Suppressor macrophage treated with lipopolysaccharide for 4 hours (primary cell): ENCODE measurements around the gene NEDD9.
A peak's percentile ranks its signal among the peaks of the same experiment; 100 is the strongest.

Source experiments
- DNase-seq: peaks from one replicate; pipeline ENCODE4 v3.0.0-alpha.2; 2020

Gene NEDD9

DNA sequence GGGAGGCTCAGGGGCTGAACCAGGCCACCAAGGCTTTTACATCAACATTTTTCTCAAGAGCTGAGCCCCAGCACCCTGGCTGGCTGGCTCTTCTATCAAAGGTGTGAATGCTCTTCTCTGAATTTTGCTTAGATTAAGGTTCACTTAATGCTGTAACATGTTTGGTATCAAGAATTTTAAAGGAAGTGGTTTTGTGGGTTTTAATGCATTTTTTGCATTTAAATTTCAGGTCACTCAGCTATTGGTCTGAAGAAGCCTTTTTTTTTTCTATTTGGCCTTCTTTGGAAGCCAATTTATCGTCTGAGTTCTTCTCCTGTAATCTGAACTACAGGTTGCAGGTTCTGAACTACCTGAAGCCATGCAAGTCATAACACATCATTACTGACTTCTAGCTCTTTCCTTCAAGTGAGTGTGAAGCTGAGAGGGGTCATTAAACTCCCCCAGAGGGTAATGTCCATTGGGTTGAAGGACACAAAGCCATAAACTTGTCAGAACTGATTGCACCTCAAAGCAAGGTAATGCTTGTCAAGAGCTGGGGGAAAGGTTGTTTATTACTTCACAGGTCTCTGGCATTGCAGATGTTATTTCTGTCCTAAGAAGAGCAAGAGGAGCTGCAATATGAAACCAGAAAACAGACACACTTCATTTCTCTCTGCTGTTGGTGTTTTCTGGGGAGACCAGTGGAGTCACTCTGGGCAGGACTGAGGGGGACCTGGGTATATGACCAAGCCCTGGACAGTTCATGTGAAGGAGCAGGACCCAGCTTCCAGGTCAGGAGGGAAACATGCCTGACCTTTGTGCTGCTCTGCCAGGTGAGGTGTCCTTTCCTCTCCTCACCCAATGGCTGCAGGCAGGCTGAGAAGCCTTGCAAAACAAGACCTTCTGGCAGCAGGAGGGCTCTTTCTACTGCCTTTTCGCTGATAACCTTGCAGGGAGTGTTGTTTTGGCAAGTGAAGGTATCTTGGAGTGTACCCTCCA is 26.1 kb upstream of the NEDD9 start:
- no peak for DNase-seq

DNA sequence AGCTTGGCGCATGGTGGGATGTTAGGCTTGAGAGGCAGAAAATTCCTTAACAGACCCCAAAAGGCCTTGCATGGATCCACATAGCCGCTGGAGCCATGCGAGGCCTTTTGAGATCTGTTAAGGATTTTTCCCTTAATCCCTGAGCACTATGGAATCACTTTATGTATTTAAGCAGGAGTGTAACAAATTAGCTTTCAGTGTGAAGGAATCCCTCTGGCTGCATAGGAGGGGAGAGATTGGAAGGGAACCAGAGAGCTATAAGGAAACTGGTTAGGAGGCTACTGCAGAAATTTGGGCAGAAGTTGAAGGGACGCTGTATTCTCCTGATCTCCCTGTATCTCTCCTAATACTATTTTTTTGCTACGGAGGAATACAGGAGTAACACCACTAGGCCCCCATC is 23.1 kb upstream of the NEDD9 start:
- no peak for DNase-seq

DNA sequence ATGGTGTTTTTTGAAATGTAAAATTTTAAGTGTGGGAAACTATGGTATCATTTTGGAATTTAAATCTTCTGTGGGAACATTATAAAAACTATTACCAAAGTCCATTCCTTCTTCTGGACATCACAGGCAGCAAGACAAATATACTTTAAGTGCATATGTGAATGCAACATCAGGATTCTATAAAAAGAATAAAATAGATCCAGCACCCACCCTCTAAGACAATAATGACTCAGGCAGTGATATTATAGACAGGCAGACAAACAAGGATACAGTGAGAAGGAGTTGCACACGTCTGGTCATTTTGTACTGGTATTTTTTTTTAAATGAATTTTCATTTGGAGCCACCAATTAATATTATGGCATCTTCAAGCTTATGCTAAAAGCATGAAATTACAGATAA is 21.1 kb upstream of the NEDD9 start:
- DNase-seq = no peak

DNA sequence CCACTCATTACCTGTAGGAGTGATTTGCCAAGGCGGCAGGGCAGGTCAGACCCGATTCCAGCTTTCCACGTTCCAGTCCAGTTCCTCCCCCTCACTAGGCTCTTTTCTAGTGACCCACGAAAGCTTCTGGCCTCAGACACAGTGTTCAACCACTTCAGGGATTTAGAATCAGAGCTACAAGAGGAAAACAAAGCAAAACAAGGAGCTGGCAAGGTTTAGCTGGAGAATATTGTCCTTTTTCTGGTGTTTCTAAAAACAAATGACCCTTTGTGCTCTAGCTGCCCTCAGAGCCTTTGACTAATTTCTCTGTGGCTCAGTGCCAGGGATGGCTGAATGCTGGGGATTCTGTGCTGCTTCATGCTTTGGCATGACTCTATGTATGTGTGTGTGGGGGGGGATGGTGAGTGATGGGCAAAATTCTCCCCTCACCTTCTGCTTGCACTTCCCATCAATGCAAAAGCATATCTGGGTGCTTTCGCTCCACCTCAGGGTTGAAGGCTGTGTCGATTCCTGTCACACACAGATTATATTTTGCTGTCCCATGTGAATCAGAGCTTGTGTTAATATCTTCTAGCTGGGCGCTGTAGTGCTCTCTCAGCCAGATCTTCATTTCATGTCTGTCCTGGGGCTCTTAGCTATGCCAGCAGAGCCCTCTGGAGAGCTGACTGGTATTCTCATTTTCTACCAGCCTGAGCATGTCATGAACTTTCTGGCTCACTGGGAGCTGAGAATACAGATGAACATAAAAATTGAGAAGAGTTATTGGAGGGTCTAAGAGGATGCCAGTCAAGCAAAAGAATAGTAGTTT is 19.3 kb upstream of the NEDD9 start:
- DNase-seq = no peak

DNA sequence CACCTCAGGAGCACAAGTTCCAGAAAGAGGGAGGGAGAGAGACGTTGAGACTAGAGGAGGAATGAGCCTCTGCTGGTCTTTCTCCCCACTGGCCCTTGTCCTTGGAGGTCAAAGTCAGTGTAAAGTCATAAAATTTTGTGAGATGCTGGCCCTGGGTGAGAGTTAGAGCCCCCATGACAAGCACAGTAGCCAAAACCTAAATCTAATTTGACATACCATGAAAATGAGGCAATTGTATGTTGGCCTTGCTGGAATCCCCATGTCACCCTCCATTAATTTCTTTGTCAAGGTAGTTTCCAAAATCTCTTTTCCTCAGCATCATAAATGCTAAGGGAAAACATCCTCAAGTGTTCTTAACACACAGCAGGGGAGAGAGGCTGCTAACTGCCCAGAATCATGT is 17.6 kb upstream of the NEDD9 start:
- DNase-seq = no peak

DNA sequence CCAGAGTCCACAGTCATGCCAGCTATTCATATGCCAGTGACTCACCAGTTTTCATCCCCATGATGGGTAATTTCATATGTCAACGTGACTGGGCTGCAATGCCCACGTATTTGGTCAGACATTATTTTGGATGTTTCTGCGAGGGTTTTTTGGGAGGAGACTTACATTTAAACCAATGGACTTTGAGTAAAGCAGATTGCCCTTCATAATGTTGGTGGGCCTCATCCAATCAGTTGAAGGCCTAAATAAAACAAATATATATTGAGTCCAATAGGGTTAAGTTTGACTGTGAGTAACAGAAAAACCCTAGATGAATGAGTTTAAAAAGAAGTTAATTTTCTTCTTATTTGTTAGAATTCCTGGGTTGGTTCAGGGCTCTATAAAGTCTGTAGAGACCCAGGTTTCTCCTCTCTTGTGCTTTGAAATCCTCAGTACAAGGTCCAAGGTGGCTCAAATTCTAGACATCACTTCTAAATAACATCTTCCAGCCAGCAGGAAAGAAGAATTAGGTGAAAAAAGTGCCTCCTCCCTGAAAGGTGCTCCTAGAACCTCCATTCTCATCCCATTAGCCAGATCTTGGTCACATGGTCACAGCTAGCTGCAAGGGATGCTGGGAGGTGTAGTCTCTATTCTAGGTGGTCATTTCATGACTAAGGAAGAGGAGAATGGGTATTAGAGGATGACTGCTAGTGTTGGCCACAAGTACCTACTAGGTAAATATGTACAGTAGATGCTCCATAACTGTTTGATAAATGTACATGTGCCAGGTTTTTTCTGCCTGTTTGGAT is 16.7 kb upstream of the NEDD9 start:
- no peak for DNase-seq

DNA sequence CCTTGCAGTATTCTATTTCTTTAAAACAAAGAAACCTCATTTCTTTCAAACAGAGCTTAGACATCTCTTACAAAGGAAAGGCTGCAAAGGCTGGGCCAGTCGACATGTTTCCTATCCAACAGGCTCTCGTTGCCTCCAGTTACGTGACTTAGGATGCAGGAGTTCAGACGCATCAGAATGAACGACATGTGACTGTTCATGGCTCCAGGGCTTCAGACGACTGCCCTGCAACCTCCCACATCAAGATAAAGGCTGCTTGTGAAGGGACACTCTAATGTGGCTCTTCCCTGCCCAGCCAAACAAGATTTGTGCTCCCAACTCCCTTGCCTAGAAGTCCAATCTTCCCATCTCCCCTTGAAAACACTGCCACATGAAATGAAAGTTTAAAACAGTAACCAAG is 14.3 kb upstream of the NEDD9 start:
- no peak for DNase-seq

DNA sequence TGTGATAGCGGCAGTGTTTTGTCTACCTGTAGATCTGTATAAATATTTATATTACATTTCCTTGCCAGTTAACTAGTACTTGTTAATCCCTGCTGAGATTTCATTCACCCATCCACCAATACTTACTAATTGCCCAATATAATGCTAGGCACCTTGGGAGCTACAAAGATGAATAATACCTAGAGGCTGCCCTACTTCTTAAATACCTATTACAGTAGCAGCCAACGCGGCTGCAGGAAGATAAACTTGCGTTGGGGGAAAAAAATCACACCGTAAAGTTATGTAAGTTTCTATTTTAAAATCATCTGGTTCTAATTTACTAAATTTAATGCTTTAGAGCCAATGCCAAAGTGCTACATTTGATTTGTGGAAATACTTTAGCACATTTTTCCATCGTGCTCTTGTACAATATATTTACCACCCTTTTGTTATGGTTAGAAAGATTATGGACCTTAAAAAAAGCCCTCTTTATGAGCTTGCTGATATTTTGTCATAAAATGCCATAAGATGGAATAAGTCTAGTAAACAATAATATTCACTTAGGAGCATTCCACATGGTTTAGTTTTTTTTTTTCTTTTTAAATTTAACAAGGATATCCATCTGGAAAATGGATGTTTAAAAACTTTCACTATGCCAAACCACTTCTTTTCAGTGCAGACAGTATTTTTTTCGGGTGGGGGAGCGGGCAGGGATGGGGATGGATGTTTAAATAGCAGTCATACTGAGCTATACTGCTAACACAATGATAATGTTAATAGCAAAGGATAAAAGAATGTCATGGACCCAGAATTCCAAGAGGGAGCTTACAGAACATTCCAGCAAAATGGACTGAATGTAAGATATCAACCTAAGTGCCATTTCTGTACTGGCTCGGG is 13.2 kb upstream of the NEDD9 start:
- DNase-seq = no peak

DNA sequence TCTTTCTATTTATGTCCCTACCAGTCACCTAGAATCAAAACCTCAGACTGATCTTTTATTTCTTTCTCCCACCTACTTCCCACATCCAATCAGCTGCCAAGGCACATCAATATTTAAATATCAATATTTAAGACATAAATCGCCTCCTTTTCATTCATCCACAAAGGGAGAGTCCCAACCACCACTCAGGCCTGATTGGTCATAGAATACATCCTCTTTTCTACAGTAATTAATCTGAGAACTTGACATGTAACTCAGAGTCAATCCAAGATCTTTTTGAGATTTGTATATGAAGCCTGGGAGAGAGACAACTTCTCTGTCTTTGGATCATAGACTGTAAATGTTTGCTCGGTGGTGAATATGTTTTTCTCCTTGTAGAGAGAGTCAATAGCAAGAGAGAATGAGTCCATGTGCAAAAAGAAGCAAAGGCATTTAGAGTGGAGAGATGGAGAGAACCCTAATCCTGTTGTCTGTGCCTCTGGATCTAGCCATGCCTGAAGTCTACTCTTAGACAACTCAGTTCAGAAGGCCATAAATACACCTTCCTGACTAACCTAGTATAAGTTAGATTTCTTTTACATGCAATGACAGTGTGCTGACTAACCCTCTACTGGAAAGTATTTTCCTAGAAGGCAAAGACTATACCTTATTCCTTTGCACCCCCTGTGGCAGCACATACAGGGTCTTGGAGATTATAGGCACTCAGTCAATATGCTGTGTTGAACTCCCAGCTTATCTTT is 12.1 kb upstream of the NEDD9 start:
- no peak for DNase-seq

DNA sequence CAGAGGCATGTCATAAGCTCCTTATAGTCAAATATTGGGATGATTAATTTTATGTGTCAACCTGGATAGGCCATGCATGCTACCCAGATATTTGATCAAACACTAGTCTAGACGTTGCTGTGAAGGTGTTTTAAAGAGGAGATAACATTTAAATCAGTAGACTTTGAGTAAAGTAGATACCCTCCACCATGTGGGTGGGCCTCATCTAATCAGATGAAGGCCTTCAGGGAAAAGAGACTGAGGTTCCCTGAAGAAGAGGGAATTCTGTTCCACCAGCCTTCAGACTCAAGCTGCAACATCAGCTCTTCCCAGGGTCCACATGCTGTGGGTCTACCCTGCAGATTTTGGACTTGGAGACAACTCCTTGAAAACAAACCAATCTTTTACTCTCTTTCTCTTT is 11.4 kb upstream of the NEDD9 start:
- no peak for DNase-seq

DNA sequence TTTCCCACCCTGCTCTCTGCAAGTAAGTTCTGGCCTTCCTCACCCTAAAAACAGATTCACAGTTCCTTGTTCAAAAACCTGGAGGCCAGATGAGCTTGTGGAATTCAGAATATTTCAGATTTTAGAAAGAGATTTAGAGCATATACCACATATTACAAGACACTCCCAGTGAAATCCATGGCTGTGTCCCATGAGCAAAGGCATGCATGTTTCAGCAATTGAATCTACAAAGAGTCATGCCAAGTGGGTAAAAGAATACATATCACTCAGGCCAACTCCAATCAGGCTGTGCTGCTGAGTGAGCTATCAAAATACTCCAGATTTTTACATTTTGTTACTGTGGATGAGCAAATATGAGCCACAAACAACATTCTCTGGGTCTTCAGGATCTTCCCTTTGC is 10.2 kb upstream of the NEDD9 start:
- DNase-seq = no peak

DNA sequence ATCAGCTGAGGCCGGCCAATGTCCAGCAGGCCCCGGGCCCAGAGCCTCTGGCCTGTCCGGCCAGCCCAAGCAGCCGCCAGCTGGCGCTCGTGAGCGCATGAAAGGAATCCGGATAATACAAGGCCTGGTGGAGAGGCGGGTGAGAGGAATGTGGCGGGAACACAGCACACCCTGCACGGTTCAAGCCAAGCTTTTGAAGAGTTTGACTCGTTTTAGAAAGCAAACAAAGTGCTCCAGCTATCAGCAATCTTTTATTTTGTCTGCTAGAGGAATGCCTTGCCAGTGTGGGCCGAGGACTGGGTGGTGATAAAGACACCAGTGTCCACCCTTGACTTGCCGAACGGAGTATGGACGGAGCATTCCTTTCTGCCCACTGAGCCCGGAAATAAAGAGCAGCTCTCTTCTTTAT is 9.3 kb upstream of the NEDD9 start:
- DNase-seq = no peak

DNA sequence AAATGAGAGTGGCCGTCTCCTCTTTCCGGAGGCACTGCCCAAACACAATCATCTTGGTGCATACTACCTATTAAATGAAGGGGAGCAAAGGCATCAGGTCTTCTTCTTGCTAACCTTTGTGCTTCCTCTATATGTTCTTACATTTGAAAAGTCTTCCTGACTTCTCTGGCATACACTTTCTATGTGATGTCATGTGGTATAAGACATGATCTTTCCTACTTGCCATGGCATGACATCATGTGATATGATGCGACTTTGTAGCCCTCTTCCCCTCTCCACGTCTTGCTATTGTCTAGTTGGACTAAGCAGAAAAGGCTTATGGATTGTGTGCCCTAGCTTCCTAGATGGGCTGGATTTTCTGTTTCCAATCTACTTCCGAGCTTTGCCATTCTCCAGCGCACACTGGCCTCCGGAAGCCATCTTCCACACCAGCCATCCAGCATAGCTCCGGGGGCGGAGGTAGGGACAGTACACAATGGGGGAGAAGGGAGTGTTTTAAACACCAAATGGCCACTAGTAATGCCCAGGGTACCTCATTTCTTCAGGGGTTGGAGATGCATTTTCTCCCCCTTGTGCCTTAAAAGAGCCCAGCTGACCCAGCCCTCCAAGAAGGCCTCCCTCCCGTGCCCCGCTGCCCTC is 8.8 kb upstream of the NEDD9 start:
- DNase-seq = no peak

DNA sequence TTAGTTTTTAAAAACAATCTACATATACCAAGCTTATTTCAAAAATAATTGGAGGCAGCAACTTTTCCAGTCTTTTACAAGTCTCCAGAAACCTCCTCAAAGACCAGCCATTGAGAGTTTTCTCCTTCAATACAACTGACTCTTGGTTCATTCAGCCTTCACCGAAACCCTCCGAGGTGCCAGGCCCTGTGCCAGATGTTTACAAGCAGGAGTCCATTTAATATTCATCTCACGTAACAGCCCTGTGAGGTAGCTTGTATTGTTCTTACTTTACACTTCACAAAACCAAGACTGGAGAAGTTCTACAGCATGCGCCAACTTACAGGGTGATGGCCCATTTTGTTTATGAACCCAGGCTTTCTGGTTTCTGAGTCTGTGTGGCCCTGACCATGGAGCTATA is 5.5 kb upstream of the NEDD9 start:
- no peak for DNase-seq

DNA sequence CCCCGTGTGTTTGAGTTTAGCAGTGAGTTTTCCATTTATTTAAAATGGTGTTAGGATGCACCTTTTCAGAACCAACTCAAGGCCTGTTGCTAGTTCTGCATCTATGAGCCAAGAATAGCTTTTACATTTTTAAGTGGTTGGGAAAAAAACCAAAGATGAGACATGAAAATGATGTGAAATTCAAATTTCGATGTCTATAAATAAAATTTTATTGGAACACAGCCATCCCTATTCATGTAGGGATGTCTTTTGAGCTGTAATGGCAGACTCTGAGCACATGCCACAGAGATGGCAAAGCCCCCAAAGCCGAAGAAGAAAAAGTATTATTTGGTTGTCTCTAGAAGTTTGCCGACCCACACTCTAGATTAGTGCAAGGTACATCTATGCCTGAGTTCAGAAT is 5.0 kb upstream of the NEDD9 start:
- DNase-seq = no peak

DNA sequence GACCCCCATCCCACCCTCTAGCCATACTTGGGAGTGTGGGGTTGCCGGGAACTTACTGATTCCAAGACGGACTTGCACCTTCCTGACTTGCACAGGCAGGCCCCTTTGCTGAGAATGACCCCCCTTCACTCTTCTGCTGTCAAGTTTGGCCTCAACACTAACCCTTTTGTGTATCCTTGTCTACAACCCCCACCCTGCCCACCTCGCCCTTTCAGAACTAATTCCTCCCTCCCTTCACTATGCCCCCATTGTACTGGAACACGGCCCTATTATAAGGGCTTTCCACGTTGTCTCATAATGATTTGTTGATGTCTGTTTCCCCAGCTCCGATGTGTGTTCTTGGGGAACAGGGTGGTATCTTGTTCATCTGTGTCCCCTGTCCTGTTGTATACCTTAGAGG is 4.4 kb upstream of the NEDD9 start:
- DNase-seq = no peak

DNA sequence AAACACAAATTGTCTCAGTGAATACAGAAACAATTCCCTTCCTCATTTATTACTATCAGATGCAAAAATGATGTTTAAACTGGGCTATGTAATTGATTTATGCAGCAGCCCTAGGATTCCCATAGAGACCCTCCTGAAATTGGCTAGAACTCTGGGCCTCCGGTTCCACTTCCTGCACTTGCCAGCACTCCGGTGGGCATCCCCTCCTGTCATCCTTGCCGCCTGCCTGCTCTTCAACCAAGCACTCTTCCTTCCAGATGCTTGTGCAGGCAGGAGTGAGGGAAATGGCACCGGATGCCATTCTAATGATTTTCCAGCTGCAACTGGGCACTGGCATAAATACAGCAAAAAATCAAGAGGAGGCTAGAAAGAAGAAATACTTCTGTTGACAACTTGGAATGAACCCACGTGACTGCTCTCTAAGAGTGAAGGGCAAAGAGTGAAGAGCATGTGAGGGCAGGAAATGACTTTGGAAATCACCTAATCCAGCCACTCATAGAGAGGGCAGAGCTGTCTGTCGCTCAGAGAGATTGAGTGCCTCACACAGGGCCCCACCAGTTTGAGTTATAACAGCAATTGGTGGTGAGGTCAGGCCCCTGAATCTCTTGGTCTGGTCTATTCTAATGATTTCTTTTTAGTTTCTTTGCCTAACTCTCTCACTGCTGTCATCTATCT is 3.7 kb upstream of the NEDD9 start:
- DNase-seq = peak; percentile 44

DNA sequence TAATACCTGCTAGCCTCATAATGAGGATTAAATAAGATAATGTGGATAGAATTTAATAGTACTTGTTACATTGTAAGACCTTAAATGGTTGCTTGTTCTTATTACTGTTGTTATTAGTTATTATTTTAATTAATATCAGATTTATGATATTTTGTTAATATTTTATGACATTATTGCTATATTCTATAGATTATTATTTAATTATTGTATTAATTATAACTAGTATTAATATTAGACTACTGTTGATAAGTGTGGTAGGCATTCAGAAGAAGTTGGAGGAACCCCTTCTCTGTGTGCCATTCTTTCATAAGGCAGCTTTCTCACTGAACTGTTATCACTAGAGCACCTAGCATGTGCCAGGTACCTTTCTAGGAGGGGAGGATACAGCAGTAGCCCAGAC is 2.6 kb upstream of the NEDD9 start:
- no peak for DNase-seq

DNA sequence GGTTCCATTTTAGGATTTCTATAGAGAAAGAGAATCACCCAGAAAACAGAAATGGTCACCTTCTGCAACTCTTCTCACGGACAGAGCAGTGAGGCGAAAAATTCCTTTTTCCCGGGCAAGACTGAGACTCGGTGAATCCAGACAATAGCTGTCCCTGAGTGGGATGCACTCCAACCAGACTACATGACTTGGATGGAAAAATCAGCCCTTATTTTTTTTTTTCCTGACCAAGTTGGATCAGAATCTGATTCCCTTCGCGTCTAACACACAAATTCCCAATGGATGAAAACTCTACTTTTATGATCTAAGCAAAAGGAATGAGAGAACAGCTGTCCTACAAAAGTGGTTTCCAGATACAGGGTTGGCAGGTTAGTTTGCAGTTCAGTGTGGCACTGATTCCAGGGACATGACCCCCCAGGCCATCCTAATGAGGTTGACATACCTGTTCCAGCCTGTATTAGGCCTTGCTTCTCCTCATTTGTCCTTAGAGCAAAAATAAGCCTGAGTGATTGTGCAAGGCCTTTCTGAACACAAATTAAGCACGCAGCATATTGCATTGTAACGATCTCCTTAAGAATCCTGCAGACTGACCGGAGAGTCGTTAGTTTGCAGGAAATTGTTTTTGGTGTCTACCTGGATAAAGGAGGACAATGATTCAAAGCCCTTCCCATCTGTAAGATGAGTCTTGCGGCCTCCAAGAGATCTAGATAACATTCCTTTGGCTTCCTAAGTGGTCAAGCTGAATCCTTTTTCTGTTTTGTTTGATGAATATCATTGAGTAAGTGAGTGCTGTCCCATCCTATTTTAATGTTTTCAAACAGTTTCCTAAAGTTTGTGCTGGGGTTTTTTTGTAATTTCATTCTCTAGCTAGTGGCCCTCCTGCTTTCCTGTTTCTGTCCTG is 1.5 kb upstream of the NEDD9 start:
- no peak for DNase-seq
